NT2/D1 (cell line): ENCODE measurements around the gene C1GALT1.

ENCODE experiments used
- SUZ12 ChIP-seq: IDR thresholded peaks from 2 replicates; pipeline ENCODE4 v1.6.1; 2011; ENCODE audit not compliant: insufficient read length, insufficient read depth; ENCODE audit errors: extremely low read depth
- YY1 ChIP-seq: IDR thresholded peaks from 2 replicates; pipeline ENCODE4 v1.6.1; 2011; ENCODE audit not compliant: insufficient read length, insufficient read depth

DNA sequence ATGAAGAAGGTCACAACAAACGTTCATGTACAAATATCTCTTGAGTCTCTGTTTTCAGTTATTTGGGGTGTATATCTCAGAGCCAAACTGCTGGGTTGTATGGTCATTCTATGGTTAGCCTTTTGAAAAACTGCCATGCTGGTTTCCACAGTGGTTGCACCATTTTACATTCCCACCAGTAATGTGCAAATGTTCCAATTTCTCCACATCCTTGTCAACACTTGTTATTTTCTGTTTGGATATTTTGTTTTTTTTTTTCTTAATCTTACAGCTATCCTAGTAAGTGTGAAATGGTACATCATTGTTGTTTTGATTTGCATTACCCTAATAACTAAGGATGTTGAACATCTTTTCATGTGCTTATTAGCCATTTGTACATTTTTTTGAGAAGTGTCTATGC lies 13.0 kb upstream of the C1GALT1 start:
- TF ChIP-seq SUZ12: no peak
- TF ChIP-seq YY1: no peak
